NCI-H446 treated with DMSO at 0.1 percent for 48 hours (cell line): ENCODE measurements around the gene SIKE1.
"Not testable (repeated sequence)": the region's sequence is repeated elsewhere in the genome, so short reads cannot be mapped to it uniquely, and the experiment has no call there.

Experiments
- DNase-seq: peaks from one replicate; lab custom pipeline; 2025; lab: John Stamatoyannopoulos, UW

Gene SIKE1

DNA sequence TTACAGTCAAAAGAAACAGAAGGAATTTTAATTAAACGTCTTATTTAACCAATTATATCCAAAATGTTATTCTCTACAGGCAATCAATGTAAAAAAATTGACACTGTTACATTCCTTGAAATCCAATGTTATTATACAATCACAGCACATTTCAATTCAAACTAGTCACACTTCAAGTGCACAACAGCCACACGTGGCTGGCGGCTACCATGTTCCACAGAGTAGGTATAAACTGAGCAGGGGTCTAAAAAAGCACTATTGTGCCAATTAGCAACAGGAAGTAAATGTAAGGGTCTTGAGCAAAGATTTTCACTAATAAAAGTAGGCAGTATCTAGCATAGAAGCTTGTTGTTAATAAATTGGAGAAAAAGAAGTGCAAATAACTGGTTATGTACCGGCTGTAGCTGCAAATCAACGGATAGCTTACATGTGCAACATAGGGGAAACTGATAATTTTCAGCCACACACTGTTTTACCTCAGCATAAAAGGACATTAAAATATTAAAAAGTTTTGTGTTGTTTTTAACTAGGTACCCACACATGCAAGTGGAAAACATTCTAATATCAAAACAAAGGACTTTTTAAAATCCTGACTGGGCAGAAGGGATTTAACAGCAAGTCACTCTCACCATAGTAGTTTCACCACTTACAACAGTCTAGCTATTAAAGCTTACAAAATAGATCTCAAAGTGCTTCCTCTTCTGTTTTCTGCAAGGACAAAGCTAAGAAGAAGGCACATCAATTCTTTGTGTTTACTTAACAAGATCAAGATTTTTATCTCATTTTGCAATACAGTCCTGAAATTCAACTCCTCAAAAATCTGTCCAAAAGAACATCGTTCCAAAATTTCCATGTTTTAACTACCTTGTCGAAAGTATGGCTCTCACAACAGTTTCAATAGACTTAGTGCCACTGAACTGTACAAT is 25.2 kb downstream of the SIKE1 start:
- no peak for DNase-seq

DNA sequence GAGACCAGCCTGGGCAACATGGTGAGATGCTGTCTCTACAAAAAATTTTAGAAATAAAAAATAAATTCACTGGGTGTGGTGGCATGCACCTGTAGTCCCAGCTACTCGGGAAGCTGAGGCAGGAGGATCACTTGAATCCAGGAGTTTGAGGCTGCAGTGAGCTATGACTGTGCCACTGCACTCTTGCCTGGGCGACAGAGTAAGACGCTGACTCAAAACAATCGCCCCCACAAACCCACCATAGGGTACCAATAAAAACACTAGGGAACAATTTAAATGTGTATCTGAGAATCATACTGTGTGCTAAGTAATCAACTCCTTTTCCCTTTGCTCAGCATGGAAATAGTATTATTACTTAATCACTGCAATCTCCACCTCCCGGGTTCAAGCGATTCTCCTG is 26.8 kb downstream of the SIKE1 start:
- not testable (repeated sequence) for DNase-seq

DNA sequence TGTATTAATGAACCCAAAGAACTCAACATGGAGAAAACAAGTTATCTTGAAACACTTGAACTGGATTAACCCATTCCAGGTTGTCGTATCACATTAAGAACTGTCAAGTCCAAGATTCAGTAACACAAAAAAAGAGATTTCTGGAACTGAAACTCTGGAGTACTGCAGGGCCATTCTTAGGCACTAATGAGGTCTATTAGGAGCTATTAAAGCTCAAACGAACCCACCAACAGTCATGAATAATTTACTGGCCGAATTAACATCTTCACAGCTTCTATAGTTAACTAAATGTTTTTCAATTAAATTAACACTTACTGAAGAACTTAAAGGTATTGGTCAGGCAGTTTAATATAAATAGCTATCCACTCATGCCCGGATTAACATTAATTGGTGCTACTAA is 27.3 kb downstream of the SIKE1 start:
- no peak for DNase-seq

DNA sequence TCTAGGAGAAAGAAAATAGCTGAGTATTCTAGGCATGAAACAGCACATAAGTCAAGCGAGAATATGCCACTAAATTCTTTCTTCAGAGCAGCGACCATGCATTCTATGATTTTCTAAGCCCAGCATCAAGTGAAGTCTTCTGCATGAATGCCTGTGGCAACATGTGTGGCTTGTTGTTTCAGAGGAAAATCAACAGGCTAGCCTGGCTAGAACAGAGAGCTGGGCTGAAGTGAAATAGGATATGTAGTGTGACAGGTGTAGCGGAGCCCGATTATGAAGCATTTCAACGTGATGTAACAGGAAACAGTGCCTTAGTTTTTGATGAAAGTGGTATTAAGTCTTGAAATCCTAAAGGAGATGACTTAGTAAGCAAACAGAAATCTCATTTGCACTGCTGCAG is 29.7 kb downstream of the SIKE1 start:
- no peak for DNase-seq

DNA sequence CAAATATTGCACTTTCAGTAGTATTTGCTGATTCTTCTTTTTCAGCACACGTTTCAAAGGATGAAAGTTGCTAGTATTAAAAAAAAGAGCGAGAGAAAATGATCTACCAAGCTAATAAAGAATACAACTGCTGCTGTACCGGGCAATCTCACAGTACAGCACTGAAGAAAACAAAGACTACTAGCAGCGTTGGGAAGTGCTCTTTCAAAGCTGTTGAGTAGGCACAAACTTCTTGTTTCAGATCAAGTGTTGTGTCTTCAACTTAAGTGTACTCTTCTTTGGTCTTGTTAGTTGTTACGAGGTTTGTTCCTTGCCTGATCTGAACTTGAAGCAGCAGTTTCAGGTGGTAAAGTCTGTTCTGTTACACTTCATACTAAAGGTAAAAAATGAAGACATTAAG is 30.6 kb downstream of the SIKE1 start:
- no peak for DNase-seq

DNA sequence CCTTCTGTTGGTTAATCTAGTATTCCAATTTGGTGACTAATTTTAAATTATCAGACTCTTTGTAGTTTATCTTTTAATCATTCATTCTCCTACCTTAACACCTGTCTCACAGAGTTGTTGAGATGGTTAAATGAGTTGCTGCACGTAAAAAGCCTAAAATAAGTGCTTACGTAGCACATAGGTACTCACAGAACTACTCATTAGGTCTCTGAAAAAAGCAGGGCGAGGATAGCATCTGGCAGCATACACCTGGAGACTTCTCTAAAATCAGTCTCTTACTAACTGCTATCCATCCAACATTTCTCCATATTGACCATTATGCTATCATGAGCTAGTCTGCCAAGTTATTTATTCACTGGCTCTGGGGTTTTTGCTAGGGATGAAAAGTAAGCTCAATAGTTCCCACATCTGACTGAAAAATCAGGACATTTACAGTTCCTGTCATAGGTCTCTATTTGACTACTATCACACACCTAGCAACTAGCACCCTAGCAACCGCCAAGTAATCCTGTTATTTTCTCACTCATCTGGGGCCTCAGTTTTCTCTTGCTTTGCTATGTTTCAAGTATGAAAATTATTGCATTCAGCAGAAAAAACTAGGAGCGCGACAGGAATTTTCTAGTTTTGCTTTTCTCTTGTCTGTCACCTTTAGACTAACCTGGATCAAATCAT is 33.9 kb downstream of the SIKE1 start:
- DNase-seq = no peak

DNA sequence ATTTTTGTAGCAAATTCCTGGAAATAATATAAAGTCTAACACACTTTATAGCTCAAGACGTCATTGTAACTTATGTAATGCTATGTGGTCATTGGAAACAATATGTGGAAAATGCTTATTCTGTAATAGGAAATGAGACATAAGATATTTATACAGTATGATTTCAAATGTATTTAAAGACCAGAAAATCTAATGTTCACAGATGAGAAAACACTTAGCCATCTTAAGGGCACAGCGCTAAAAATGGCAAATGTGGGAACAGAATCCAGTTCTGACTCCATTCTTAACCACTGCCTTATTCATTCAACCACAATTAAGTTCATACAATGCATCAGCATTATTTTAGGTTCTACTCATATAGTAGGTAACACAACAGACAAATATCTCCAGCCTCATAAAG is 35.2 kb downstream of the SIKE1 start:
- no peak for DNase-seq

DNA sequence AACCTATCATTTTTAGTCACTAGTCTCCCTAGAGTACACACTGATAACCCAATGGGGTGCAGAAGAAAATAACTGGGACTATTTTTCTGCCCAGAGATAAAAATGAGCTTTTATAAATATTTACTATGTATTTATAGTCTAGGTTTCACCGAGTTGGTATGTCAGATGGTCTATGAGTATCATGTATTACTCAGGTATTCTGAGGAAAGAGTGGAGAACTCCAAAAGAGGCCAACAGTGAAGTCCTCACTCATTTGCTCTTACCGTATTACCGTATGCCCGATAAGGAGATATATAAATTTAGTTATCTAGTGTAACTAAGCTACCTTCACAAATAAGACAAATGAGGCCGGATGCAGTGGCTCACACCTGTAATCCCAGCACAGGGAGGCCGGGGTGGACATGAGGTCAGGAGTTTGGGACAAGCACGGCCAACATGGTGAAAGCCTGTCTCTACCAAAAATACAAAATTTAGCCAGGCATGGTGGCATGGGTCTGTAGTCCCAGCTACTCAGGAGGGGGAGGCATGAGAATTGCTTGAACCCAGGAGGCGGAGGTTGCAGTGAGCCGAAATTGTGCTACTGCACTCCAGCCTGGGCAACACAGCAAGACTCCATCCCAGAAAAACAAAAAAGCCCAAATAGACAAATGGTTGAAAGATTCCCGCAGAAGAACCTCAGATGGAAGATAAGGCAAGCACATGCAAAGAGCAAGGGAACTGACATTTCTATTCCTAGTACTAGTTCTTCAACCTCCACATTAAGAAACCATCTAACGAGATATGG is 38.3 kb downstream of the SIKE1 start:
- DNase-seq = no peak

DNA sequence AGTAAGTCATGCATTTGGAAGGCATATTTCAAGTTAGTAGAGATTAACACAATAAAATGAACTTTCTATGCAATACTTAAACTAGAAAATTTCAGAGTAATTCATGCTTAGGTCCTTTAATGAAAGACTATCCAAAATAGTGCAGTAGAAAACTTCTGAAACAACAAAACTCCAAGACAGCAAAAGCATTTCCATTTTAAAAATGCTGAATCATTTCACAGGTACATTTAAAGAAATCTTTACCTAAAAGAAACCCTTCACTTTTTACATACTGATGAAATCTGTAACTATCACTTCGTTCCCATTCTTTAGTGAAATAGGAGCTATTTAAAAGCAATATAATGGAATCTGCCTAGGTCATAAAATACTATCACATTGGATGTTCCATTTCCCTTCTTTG is 40.2 kb downstream of the SIKE1 start:
- DNase-seq = no peak

DNA sequence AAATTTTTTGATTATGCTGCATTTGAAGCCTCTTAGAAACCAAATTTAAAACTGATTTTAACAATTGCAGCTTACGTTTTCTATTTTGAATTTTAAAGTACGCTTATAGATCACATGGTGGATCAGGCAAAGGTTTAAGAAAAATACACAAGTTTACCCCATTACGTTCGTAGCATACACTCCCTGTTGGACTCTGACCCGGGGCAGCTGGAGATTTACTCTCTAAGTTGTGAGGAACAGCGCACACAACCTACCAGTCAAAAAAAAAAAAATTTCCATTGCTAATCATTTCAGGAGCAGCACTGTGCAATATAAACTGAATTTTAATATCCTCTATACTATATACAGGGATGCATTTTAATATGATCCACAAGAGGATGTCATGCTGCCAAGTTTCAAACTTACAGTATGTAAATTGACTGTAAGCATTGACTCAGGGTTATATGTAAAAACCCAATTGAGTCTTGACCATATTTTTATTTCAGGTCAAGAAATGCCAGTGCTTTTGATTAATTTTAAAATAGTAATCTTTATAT is 43.1 kb downstream of the SIKE1 start:
- DNase-seq = no peak

DNA sequence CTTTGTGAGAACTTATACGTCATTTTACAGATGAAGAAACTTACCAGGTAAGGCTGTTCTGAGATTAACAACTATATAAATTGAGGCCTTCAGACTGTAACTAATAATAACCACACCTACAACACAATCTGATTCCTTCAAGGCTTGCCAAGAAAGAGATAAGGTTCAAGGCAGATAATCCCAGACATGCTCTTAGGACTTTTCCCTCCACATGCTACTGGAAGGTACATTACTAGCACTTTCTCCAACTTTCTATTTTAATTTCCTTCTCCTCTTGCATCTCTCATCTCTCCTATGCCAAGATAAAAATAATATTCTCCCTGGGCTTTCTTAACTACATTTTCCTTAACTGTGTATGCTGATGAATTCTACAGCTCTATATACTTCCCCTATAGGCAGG is 45.0 kb downstream of the SIKE1 start:
- no peak for DNase-seq

DNA sequence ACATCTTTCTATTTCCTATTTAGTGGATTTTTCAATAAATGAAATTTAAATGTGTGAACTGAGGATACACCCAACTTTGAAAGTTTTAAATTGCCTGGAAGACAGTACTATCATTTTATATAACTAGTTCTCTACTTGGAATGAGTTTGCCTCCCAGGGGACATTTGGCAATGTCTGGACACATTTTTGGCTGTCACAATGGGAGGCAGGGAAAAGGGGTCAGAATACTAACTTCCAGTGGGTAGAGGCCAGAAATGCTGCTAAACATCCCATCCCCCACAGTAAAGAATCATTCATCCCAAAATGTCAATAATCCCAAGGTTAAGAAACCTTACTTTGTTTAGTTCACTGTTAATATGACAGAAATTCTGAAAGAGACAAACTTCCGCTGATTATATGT is 50.7 kb downstream of the SIKE1 start:
- no peak for DNase-seq

DNA sequence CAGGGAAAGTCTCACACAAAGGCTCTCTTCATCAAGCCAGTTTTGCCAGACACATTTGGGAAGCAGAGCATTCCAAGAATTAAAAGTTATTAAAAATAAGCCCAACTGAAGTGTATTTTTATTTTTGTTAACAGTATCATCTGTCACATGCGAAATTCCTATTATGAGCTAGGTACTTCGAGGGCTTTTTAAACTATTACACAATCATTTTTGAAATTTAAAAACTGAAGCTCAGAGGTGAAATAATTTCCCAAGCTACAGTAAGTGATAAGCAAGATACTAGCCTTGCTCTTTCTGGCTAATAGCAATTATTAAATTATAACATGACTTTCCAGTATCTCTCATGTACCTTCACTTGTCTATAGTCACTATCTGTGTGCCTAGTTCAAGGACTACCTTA is 51.9 kb downstream of the SIKE1 start:
- DNase-seq = no peak

DNA sequence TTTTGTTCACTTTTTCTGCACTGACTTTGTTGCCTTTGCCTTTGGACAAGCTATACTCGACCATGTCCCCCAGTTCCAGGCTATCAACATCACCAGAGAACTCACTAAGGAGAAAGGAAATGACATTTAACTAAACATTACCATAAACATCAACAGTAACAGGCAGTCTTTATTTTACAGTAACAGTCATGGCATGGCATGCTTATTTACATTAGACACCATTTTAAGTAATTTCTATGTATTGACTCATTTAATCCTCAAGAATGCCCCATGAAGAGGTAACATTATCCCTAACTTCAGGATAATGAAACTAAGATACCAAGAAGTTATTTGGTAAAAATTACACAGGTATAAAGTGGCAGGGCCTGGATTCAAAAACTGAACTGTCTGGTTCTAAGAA is 55.3 kb downstream of the SIKE1 start:
- DNase-seq = no peak

DNA sequence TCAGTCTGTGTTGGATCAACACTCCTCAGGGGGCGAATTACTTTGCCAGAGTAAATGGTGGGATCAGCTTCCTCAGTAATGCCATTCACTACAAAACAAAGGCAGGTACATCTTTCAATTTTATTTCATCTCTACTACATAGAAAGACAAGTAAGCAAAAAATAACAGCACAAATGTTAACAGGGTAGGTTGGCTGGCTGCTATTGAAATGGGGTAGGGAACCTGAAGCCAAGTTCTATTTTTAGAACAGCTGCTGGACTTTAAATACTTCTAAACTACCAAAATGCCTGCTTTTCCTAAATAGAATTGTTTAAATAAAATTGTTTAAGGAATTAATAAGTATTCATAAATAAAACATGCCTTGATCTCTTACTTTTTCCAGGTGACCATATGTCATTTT is 56.6 kb downstream of the SIKE1 start:
- no peak for DNase-seq

DNA sequence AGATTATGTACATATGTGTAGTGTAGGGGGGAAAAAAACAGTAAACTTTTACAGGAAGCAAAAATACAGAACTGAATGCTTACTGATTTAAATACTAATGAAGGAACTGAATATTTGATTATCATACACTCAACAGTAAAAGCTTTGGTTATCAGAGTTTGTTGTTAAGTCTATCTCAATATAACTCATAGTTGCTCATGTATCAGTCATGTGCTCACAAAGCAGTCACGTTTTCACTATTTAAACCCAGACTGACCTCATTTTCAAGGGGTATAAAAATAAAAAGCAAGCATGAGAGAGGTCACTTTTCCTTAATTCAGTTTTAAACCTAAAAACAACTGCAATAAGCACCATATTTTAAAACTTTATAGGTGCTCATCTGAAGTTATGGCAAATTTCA is 57.0 kb downstream of the SIKE1 start:
- DNase-seq = no peak

DNA sequence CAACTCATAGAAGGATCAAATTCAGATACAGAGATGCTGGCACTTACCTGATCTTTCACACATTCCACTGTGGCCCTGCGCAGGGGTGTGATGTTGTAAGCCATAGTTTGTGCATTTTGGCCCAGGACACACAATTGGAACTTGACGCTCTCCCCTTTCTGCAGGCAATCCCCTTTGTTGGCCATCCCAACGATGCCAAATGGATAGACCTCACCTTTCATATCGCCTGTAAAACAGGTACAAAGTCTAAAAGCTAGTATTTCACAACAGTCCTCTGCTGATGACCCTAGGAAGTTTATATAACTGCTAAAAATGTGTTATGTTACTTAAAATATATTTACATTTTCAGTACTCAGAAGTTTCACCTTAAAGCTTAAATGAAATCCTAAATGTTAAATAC is 60.0 kb downstream of the SIKE1 start:
- no peak for DNase-seq
